AG09309 (cell line): Measurements from ENCODE around the gene PHOSPHO2.
"Not testable (repeated sequence)": the region's sequence is repeated elsewhere in the genome, so short reads cannot be mapped to it uniquely, and the experiment has no call there.

Experiments
- DNase-seq: peaks from one replicate; pipeline ENCODE4 v3.0.0-alpha.2; 2010; ENCODE audit warnings: low read depth
- H3K4me3 ChIP-seq: 2 replicates; pipeline ENCODE4 v1.5.1; 2011; ENCODE audit warnings: mild to moderate bottlenecking, low read depth, low read length, moderate library complexity; ENCODE audit not compliant: control insufficient read depth
- TF ChIP-seq, protein P1 (sequence below): IDR thresholded peaks from 2 replicates; pipeline ENCODE4 v1.5.1; 2011; ENCODE audit warnings: mild to moderate bottlenecking, low read depth, low read length, inconsistent platforms; ENCODE audit not compliant: insufficient read depth, control insufficient read depth; ENCODE audit errors: missing control alignments

PHOSPHO2 gene

DNA sequence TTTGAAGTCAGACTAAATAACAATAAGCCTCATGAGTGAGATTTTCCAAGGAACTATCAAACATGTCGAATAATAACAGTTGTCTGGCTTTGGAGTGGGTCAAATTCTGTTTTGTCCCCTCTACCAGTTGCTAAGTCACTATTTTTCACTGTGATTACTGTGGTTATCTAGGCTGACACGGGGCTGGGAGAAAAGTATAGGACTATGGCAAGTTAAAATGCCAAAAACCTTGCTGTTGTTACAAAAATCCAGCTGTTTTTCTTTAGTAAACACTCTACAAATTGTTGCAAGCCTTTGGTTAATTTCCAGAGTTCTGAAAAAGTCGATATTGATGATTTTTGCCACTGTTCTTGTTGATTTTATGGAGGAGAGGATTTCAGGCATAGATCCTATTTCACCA lies 1.6 kb upstream of the PHOSPHO2 start:
- TF ChIP-seq, protein P1, sequence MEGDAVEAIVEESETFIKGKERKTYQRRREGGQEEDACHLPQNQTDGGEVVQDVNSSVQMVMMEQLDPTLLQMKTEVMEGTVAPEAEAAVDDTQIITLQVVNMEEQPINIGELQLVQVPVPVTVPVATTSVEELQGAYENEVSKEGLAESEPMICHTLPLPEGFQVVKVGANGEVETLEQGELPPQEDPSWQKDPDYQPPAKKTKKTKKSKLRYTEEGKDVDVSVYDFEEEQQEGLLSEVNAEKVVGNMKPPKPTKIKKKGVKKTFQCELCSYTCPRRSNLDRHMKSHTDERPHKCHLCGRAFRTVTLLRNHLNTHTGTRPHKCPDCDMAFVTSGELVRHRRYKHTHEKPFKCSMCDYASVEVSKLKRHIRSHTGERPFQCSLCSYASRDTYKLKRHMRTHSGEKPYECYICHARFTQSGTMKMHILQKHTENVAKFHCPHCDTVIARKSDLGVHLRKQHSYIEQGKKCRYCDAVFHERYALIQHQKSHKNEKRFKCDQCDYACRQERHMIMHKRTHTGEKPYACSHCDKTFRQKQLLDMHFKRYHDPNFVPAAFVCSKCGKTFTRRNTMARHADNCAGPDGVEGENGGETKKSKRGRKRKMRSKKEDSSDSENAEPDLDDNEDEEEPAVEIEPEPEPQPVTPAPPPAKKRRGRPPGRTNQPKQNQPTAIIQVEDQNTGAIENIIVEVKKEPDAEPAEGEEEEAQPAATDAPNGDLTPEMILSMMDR: no peak
- H3K4me3 ChIP-seq: no peak overlapping the region
- DNase-seq: no peak

DNA sequence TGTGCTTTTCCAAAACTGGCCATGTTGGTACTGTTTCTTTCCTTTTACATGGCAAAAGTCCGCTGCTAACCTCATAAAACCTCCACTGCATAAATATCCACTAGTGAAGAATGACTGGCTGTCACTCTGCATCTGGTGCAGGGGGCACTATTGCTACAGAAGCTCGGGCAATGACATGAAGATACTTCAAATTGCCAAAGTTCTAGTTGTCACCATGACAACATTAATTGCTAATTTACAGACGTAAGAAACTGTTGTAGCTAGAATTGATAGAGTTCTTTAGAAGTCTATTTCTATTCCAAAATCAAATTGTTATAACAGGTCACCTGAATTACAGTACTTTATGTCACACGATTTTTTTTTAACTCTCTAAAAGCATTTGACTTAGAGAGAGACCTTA lies 909 bp upstream of the PHOSPHO2 start:
- no peak overlapping the region for H3K4me3 ChIP-seq
- no peak for DNase-seq
- TF ChIP-seq, protein P1: no peak

DNA sequence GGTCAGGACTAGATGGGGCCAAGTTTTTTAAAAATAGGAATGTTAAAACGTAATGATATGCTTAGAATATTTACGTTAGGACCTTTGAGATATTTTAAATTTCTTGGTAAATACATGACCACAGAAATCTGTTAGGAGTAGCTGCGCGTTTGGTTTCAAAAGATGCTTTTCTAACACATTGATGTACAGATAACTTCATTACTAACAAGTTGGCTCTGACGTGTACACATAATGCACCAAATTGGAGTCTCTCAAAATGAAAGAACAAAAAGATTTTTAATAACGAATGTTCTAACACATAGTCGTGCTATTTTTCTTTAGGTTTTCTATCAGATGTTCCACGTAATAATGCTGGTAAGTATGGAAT lies 608 bp downstream of the PHOSPHO2 start:
- TF ChIP-seq, protein P1: no peak
- no peak for DNase-seq
- H3K4me3 ChIP-seq: peak overlapping the region; percentile 97

DNA sequence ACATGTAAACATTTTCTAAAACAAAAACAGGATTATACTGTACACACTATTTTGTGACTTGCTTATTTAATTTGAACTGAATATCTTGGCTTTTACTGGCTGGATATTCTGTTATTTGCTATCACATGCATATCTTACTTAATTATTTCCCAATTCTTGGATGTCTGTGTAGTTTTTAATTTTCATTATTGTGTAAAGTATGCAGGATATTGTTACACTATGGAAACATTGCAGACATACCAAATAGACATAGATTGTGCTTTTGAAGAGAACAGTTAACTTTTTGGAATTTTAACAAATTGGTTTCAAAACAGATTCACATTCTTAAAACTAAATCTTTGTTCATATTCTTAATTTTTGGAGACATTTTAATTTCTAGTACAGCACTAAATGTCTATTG lies 2.1 kb downstream of the PHOSPHO2 start:
- DNase-seq: no peak
- H3K4me3 ChIP-seq: no peak overlapping the region
- TF ChIP-seq, protein P1: no peak

DNA sequence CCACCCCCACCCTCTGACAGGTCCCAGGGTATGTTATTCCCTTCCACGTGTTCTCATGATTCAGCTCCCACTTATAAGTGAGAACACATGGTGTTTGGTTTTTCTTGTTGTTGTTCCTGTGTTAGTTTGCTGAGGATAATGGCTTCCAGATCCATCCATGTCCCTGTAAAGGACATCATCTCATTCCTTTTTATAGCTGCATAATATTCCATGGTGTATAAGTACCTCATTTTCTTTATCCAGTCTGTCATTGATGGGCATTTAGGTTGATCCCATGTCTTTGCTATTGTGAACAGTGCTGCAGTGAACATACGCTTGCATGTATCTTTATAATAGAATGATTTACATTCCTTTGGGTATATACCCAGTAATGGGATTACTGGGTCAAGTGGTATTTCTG lies 4.9 kb downstream of the PHOSPHO2 start:
- not testable (repeated sequence) for H3K4me3 ChIP-seq, DNase-seq

DNA sequence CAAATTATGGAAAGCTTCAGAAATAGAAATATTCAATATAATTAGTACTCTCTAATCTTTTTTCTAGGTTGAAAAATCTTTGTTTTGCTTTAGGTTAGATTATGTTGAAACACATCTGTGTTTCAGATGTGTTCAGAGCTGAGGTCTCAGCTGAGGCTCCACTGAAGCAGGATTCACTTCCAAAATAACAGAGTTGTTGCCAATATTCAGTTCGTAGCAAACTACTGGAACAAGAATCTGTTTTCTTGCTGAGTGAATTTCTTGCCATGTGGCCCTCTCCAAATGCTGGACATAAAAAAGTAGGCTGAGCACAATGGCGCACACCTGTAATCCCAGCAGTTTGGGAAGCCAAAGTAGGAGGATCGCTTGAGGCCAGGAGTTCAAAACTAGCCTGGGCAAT lies 8.7 kb downstream of the PHOSPHO2 start:
- DNase-seq: no peak
- TF ChIP-seq, protein P1: no peak
- H3K4me3 ChIP-seq: no peak overlapping the region

DNA sequence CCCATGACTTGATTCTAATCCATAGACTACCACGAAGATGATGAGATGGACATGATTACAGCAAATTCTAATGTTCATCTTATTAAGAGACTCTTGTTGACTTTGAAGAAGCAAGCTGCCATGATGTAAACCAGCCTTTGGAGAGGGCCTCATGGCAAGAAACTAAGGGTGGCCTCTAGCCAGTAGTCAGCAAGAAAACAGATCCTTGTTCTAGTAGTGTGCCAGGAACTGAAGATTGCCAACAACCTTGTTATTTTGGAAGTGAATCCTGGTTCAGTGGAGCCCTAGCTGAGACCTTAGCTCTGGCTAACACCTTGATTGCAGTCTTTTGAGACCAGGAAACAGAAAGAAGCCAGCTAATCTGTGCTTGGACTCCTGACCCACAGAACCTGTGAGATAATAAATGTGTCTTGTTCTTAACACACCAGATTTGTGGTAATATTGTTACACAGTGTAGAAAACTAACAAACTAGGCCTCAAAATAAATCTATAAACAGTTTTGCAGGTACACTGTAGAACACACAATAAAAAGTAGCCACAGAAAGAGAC lies 10.0 kb downstream of the PHOSPHO2 start:
- no peak for DNase-seq
- TF ChIP-seq, protein P1: no peak
- H3K4me3 ChIP-seq: no peak overlapping the region

DNA sequence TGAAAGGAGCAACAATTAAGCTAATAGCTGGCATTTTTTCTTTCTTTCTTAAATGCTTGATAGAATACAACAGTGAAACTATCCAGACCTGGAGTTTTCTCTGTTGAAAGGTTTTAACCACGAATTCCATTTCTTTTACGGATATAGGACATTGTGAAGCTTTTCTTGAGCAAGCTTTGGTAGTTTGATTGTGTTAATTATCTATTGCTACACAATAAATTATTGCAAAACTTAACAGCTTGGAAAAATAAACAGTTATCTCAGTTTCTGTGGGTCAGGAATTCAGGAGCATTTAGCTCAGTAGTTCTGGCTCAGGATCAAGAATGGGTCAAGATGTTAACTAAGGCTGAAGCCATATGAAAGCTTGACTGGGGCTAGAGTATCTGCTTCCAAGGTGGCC lies 11.7 kb downstream of the PHOSPHO2 start:
- peak; percentile 8 for DNase-seq
- TF ChIP-seq, protein P1: no peak
- H3K4me3 ChIP-seq: no peak overlapping the region
